Astrocyte (in vitro differentiated cells and primary cell): ENCODE data around the gene ALCAM. TPM values are rescaled to one million over a fixed set of nuclear protein-coding genes. Genes with fewer than 3 reads are reported as not detected.

Source experiments
- DNase-seq: peaks from one replicate; pipeline ENCODE4 v3.0.0-alpha.2; 2010; ENCODE audit warnings: low read depth
- FAIRE-seq: peaks from 2 replicates; lab custom pipeline; 2011; peaks lifted over from hg19 to GRCh38; lab: Jason Lieb, UNC
- H2AFZ ChIP-seq: 2 replicates; pipeline ENCODE4 v1.6.0; 2012; ENCODE audit warnings: low read depth, low read length, inconsistent platforms
- H3K27ac ChIP-seq: 2 replicates; pipeline ENCODE4 v1.5.1; 2011; ENCODE audit warnings: low read depth, low read length, inconsistent platforms
- H3K27me3 ChIP-seq: 2 replicates; pipeline ENCODE4 v1.6.0; 2011; ENCODE audit warnings: low read length, inconsistent platforms; ENCODE audit not compliant: insufficient read depth
- H3K36me3 ChIP-seq: 2 replicates; pipeline ENCODE4 v1.5.1; 2011; ENCODE audit warnings: low read length, inconsistent platforms; ENCODE audit not compliant: insufficient read depth
- H3K4me1 ChIP-seq: 2 replicates; pipeline ENCODE4 v1.5.1; 2011; ENCODE audit warnings: low read length, inconsistent platforms; ENCODE audit not compliant: insufficient read depth
- H3K4me2 ChIP-seq: 2 replicates; pipeline ENCODE4 v1.6.0; 2012; ENCODE audit warnings: low read length, inconsistent platforms
- H3K4me3 ChIP-seq: 2 replicates; pipeline ENCODE4 v1.5.1; 2011; ENCODE audit warnings: low read depth, mild to moderate bottlenecking, low read length, inconsistent platforms; ENCODE audit not compliant: insufficient read depth
- H3K79me2 ChIP-seq: 2 replicates; pipeline ENCODE4 v1.6.0; 2012; ENCODE audit warnings: mild to moderate bottlenecking, low read length, inconsistent platforms; ENCODE audit not compliant: insufficient read depth
- H3K9ac ChIP-seq: 2 replicates; pipeline ENCODE4 v1.6.0; 2012; ENCODE audit warnings: mild to moderate bottlenecking, low read length, inconsistent platforms
- H3K9me3 ChIP-seq: 2 replicates; pipeline ENCODE4 v1.5.1; 2012; ENCODE audit warnings: low read depth, mild to moderate bottlenecking, low read length, inconsistent platforms; ENCODE audit not compliant: insufficient read depth
- H4K20me1 ChIP-seq: 2 replicates; pipeline ENCODE4 v1.6.0; 2012; ENCODE audit warnings: low read length, inconsistent platforms; ENCODE audit not compliant: insufficient read depth
- H3K27ac Mint-ChIP-seq: one replicate; pipeline ENCODE4 v1.8.0; 2021; ENCODE audit warnings: mild to moderate bottlenecking, mixed read lengths; ENCODE audit not compliant: unreplicated experiment
- H3K27me3 Mint-ChIP-seq: one replicate; pipeline ENCODE4 v1.8.0; 2021; ENCODE audit warnings: low read depth, mixed read lengths; ENCODE audit not compliant: unreplicated experiment
- H3K36me3 Mint-ChIP-seq: one replicate; pipeline ENCODE4 v1.8.0; 2021; ENCODE audit warnings: low read depth, mixed read lengths; ENCODE audit not compliant: unreplicated experiment
- H3K4me1 Mint-ChIP-seq: one replicate; pipeline ENCODE4 v1.8.0; 2021; ENCODE audit warnings: low read depth, mixed read lengths; ENCODE audit not compliant: unreplicated experiment
- H3K4me3 Mint-ChIP-seq: one replicate; pipeline ENCODE4 v1.8.0; 2021; ENCODE audit warnings: mild to moderate bottlenecking, moderate library complexity, mixed read lengths; ENCODE audit not compliant: unreplicated experiment
- H3K9me3 Mint-ChIP-seq: one replicate; pipeline ENCODE4 v1.8.0; 2021; ENCODE audit warnings: mild to moderate bottlenecking, mixed read lengths; ENCODE audit not compliant: unreplicated experiment
- CTCF ChIP-seq: IDR thresholded peaks from 2 replicates; pipeline ENCODE4 v1.5.1; 2011; ENCODE audit warnings: low read depth, mild to moderate bottlenecking, inconsistent platforms, low read length, moderate library complexity; ENCODE audit not compliant: insufficient read depth
- EZH2 ChIP-seq: IDR thresholded peaks from 2 replicates; pipeline ENCODE4 v1.6.1; 2012; ENCODE audit warnings: mild to moderate bottlenecking, low read length, inconsistent platforms; ENCODE audit not compliant: insufficient read depth
- total RNA-seq: library from RNA; stranded (reverse); gene quantifications from 2 replicates; pipeline ENCODE4 v1.2.1, GENCODE V29; 2021

ALCAM gene
- total RNA-seq, 1 donor from 2014 or later: 154 TPM

DNA sequence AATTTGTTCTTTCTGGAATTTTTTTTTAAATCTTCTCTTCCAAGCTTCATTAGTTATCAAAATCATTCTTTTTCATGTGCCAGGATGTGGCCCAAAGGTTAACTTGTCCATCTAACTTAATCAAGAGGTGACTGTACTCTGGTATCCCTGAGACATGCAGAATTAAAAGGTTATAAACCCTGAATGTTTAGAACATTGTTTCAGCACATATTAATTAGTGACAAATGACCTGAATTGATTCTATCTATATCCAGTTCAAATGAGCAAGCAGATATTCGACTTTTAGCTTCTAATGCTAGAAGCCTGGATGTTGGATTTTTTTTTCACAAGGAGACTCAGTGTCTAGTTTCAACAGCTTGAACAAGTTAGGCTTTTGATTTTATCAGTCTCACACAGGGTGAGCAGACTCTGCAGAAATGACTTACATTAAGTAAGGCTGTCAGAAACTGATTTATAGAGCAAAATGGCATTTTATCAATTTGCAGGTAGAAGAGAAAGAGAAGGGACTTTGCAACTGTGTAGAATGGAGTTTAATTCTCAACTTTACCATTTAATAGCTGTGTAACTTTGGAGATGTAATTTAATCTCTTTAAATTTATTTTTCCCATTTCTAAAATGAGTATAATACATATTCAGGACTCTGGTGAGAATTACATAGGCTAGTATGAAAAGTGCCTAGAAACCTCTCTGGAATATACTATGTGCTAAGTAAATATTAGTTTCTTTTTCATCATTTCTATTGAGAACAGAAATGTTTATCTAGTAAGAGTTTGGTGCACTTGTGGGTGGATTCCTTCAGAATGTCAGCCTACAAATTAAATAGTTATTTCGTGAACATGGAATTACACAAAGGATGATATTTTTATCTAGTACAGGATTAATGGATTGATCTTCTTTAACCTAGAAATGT lies 100.0 kb downstream of the ALCAM start:
- H3K79me2 ChIP-seq: peaks cover 91% of the 10 kb centered on the region
- no peak overlapping the region for H3K27ac Mint-ChIP-seq

GRCh38 chr3:105470851-105471250 lies 104.1 kb downstream of the ALCAM start:
- H3K9me3 ChIP-seq: no peaks in the 10 kb centered on the region
- H3K4me2 ChIP-seq: no peak overlapping the region
- H3K4me1 Mint-ChIP-seq: peaks cover 33% of the 10 kb centered on the region
- H3K4me3 Mint-ChIP-seq: no peak overlapping the region
- FAIRE-seq (no peak), DNase-seq (no peak)
- H3K27ac Mint-ChIP-seq: no peak overlapping the region
- no peak overlapping the region for H3K9ac ChIP-seq
- no peaks in the 10 kb centered on the region for H3K27me3 ChIP-seq
- no peaks in the 10 kb centered on the region for H3K9me3 Mint-ChIP-seq
- H2AFZ ChIP-seq: no peak overlapping the region
- no peaks in the 10 kb centered on the region for H3K36me3 ChIP-seq
- H4K20me1 ChIP-seq: peaks cover 4% of the 10 kb centered on the region
- TF ChIP-seq EZH2 (no peak), CTCF (no peak)
- peaks cover 88% of the 10 kb centered on the region for H3K79me2 ChIP-seq
- no peaks in the 10 kb centered on the region for H3K36me3 Mint-ChIP-seq
- peaks cover 15% of the 10 kb centered on the region for H3K4me1 ChIP-seq
- no peak overlapping the region for H3K27ac ChIP-seq
- H3K27me3 Mint-ChIP-seq: no peaks in the 10 kb centered on the region
- H3K4me3 ChIP-seq: no peak overlapping the region

More for the DNA sequence above, 100.0 kb downstream of the ALCAM start:
- H3K27me3 ChIP-seq: no peaks in the 10 kb centered on the region
- no peaks in the 10 kb centered on the region for H3K9me3 Mint-ChIP-seq
- H3K36me3 Mint-ChIP-seq: no peaks in the 10 kb centered on the region
- no peaks in the 10 kb centered on the region for H3K4me1 ChIP-seq
- no peak for FAIRE-seq
- TF ChIP-seq EZH2 (no peak), CTCF (no peak)
- H3K4me2 ChIP-seq: no peak overlapping the region
- no peak overlapping the region for H3K9ac ChIP-seq
- no peak overlapping the region for H2AFZ ChIP-seq
- no peaks in the 10 kb centered on the region for H3K9me3 ChIP-seq
- DNase-seq: peak; percentile 22
- no peaks in the 10 kb centered on the region for H3K27me3 Mint-ChIP-seq
- H3K36me3 ChIP-seq: no peaks in the 10 kb centered on the region
- no peak overlapping the region for H3K4me3 Mint-ChIP-seq
- H3K4me1 Mint-ChIP-seq: peaks cover 12% of the 10 kb centered on the region
- no peak overlapping the region for H3K4me3 ChIP-seq
- no peaks in the 10 kb centered on the region for H4K20me1 ChIP-seq
- H3K27ac ChIP-seq: no peak overlapping the region
